ENCODE measurements around the gene TAF11L5. TPM values are rescaled to one million over a fixed set of nuclear protein-coding genes. Genes with fewer than 3 reads are reported as not detected.
"Not testable (repeated sequence)": the region's sequence is repeated elsewhere in the genome, so short reads cannot be mapped to it uniquely, and the experiment has no call there.

The TAF11L5 gene
- total and polyA plus RNA-seq, 2 donors from 2014 or later = not detected

- H3K4me3 ChIP-seq (ENCODE audit: low read length in 3 of 3); intact Hi-C loops (cut with DNase I); H3K27ac ChIP-seq (ENCODE audit: low read depth in 2 of 2, low read length in 2 of 2); H3K9me3 ChIP-seq (ENCODE audit: control insufficient read depth in 2 of 3, insufficient read depth in 1 of 3, low read length in 3 of 3); H3K9ac ChIP-seq (ENCODE audit: low read length in 3 of 3); H3K36me3 ChIP-seq (ENCODE audit: control insufficient read depth in 2 of 3, insufficient read depth in 3 of 3, low read length in 3 of 3); H3K4me1 ChIP-seq (ENCODE audit: control insufficient read depth in 2 of 3, insufficient read depth in 2 of 3, low read depth in 1 of 3, low read length in 3 of 3); H3K27me3 ChIP-seq (ENCODE audit: control insufficient read depth, insufficient read depth, low read length); DNase-seq; FAIRE-seq: not testable (repeated sequence)
These were observed 5.5 kb upstream of the TAF11L5 start for GRCh38 chr5:17519508-17519907.

GRCh38 chr5:17521501-17521900 lies 3.5 kb upstream of the TAF11L5 start, which contains the start of gene TAF11L4:
TAF11L4 (plus strand) TSS chr5:17521801.
- DNase-seq; H3K4me1 ChIP-seq (ENCODE audit: control insufficient read depth in 2 of 3, insufficient read depth in 2 of 3, low read depth in 1 of 3, low read length in 3 of 3); FAIRE-seq; H3K4me3 ChIP-seq (ENCODE audit: low read length in 3 of 3); H3K27me3 ChIP-seq (ENCODE audit: control insufficient read depth, insufficient read depth, low read length); H3K9me3 ChIP-seq (ENCODE audit: control insufficient read depth in 2 of 3, insufficient read depth in 1 of 3, low read length in 3 of 3); H3K27ac ChIP-seq (ENCODE audit: low read depth in 2 of 2, low read length in 2 of 2); intact Hi-C loops (cut with DNase I); H3K9ac ChIP-seq (ENCODE audit: low read length in 3 of 3); H3K36me3 ChIP-seq (ENCODE audit: control insufficient read depth in 2 of 3, insufficient read depth in 3 of 3, low read length in 3 of 3): not testable (repeated sequence)

- H3K9ac ChIP-seq (ENCODE audit: low read length in 3 of 3); FAIRE-seq; H3K4me3 ChIP-seq (ENCODE audit: low read length in 3 of 3); H3K4me1 ChIP-seq (ENCODE audit: control insufficient read depth in 2 of 3, insufficient read depth in 2 of 3, low read depth in 1 of 3, low read length in 3 of 3); H3K36me3 ChIP-seq (ENCODE audit: control insufficient read depth in 2 of 3, insufficient read depth in 3 of 3, low read length in 3 of 3); H3K27ac ChIP-seq (ENCODE audit: low read depth in 2 of 2, low read length in 2 of 2); H3K27me3 ChIP-seq (ENCODE audit: control insufficient read depth, insufficient read depth, low read length); intact Hi-C loops (cut with DNase I); H3K9me3 ChIP-seq (ENCODE audit: control insufficient read depth in 2 of 3, insufficient read depth in 1 of 3, low read length in 3 of 3): not testable (repeated sequence)
- DNase-seq = peak in 2 of 5 donors; percentile 7 to 73
These were observed 1.5 kb downstream of the TAF11L5 start for GRCh38 chr5:17526504-17526903.

GRCh38 chr5:17528369-17528768 lies 3.3 kb downstream of the TAF11L5 start, which contains the start of gene TAF11L6:
TAF11L6 (plus strand) TSS chr5:17528669.
- H3K27ac ChIP-seq (ENCODE audit: low read depth in 2 of 2, low read length in 2 of 2); H3K4me3 ChIP-seq (ENCODE audit: low read length in 3 of 3); H3K4me1 ChIP-seq (ENCODE audit: control insufficient read depth in 2 of 3, insufficient read depth in 2 of 3, low read depth in 1 of 3, low read length in 3 of 3); intact Hi-C loops (cut with DNase I); H3K27me3 ChIP-seq (ENCODE audit: control insufficient read depth, insufficient read depth, low read length); DNase-seq; H3K9me3 ChIP-seq (ENCODE audit: control insufficient read depth in 2 of 3, insufficient read depth in 1 of 3, low read length in 3 of 3); H3K9ac ChIP-seq (ENCODE audit: low read length in 3 of 3); H3K36me3 ChIP-seq (ENCODE audit: control insufficient read depth in 2 of 3, insufficient read depth in 3 of 3, low read length in 3 of 3); FAIRE-seq: not testable (repeated sequence)

Other genes with a start within 250 kb of the TAF11L5 start
- gene TAF11L2, start 27.0 kb upstream of the TAF11L5 start, total RNA-seq = not detected
- gene TAF11L2, start 27.0 kb upstream of the TAF11L5 start, polyA plus RNA-seq (ENCODE audit: insufficient read depth, low read depth, low replicate concordance) = not detected
- not detected for gene TAF11L3, start 6.9 kb upstream of the TAF11L5 start, total RNA-seq
- gene TAF11L3, start 6.9 kb upstream of the TAF11L5 start, polyA plus RNA-seq (ENCODE audit: insufficient read depth, low read depth, low replicate concordance) = not detected
- gene TAF11L4, start 3.4 kb upstream of the TAF11L5 start, total RNA-seq = not detected
- gene TAF11L4, start 3.4 kb upstream of the TAF11L5 start, polyA plus RNA-seq (ENCODE audit: insufficient read depth, low read depth, low replicate concordance) = not detected
- gene TAF11L6, start 3.4 kb downstream of the TAF11L5 start, total RNA-seq = not detected
- gene TAF11L6, start 3.4 kb downstream of the TAF11L5 start, polyA plus RNA-seq (ENCODE audit: insufficient read depth, low read depth, low replicate concordance) = not detected
- not detected for gene TAF11L7, start 60.5 kb downstream of the TAF11L5 start, total RNA-seq
- gene TAF11L7, start 60.5 kb downstream of the TAF11L5 start, polyA plus RNA-seq (ENCODE audit: insufficient read depth, low read depth, low replicate concordance) = not detected
- gene TAF11L8, start 65.7 kb downstream of the TAF11L5 start, total RNA-seq = not detected
- not detected for gene TAF11L8, start 65.7 kb downstream of the TAF11L5 start, polyA plus RNA-seq (ENCODE audit: insufficient read depth, low read depth, low replicate concordance)
- not detected for gene TAF11L9, start 69.2 kb downstream of the TAF11L5 start, total RNA-seq
- not detected for gene TAF11L9, start 69.2 kb downstream of the TAF11L5 start, polyA plus RNA-seq (ENCODE audit: insufficient read depth, low read depth, low replicate concordance)
- not detected for gene TAF11L10, start 72.6 kb downstream of the TAF11L5 start, total RNA-seq
- gene TAF11L10, start 72.6 kb downstream of the TAF11L5 start, polyA plus RNA-seq (ENCODE audit: insufficient read depth, low read depth, low replicate concordance) = not detected
- not detected for gene TAF11L11, start 78.9 kb downstream of the TAF11L5 start, total RNA-seq
- gene TAF11L11, start 78.9 kb downstream of the TAF11L5 start, polyA plus RNA-seq (ENCODE audit: insufficient read depth, low read depth, low replicate concordance) = not detected
- gene TAF11L12, start 85.2 kb downstream of the TAF11L5 start, total RNA-seq = not detected
- not detected for gene TAF11L12, start 85.2 kb downstream of the TAF11L5 start, polyA plus RNA-seq (ENCODE audit: insufficient read depth, low read depth, low replicate concordance)
- not detected for gene TAF11L13, start 106.9 kb downstream of the TAF11L5 start, total RNA-seq
- gene TAF11L13, start 106.9 kb downstream of the TAF11L5 start, polyA plus RNA-seq (ENCODE audit: insufficient read depth, low read depth, low replicate concordance) = not detected
- not detected for gene TAF11L14, start 109.2 kb downstream of the TAF11L5 start, total RNA-seq
- not detected for gene TAF11L14, start 109.2 kb downstream of the TAF11L5 start, polyA plus RNA-seq (ENCODE audit: insufficient read depth, low read depth, low replicate concordance)